HCT116 (cell line): ENCODE results near the gene RPL39L. TPM values are rescaled to one million over a fixed set of nuclear protein-coding genes. Genes with fewer than 3 reads are reported as not detected.

Source experiments
- ATAC-seq: fragments of 200-7000 bp; cut with Tn5 transposase; 2 replicates; pipeline ENCODE4 v1.9.1; 2020; ENCODE audit warnings: mild to moderate bottlenecking, moderate library complexity
- BruUV-seq: library from RNA; stranded (reverse); fragments of 400-500 nt; replicated peaks from 2 replicates; lab custom pipeline; 2021; lab: Mats Ljungman, UMichigan
- CTCF ChIA-PET: fragments of 300-600 bp; sonication (Branson Sonifier 250); formaldehyde crosslinking; loops from one replicate; lab custom pipeline; 2021; ENCODE audit warnings: antibody characterized with exemption; lab: Charles Lee
- POLR2A ChIA-PET: fragments of 300-600, 350-600 bp; sonication (Branson Sonifier 250); formaldehyde crosslinking; loops from one replicate; lab custom pipeline; 2021; ENCODE audit warnings: antibody characterized with exemption; lab: Charles Lee
- RAD21 ChIA-PET, 2 experiments: fragments of 300-600 bp; sonication (Branson Sonifier 250); formaldehyde crosslinking; loops; one replicate each; lab custom pipeline; 2023; ENCODE audit warnings: low total read pairs in 2 of 2; ENCODE audit not compliant: uncharacterized antibody in 2 of 2, unreplicated experiment in 2 of 2, low non-redundant PET in 1 of 2; lab: Charles Lee
- DNase-seq: peaks from one replicate; pipeline ENCODE4 v3.0.0-alpha.2; 2010; ENCODE audit warnings: low read depth, low spot score
- H2AFZ ChIP-seq: fragments of 200-600 bp; shearing (Covaris generic), sonication (generic); 2 replicates; pipeline ENCODE4 v1.6.1; 2017; ENCODE audit warnings: low read depth, mixed run types, mixed read lengths, antibody characterized with exemption, low read length; ENCODE audit not compliant: poor library complexity, severe bottlenecking
- H3K27ac ChIP-seq: 2 replicates; pipeline ENCODE4 v1.5.1; 2012; ENCODE audit warnings: low read depth, low read length
- H3K27me3 ChIP-seq: fragments of 200-600 bp; sonication (generic); 2 replicates; pipeline ENCODE4 v1.6.1; 2016; ENCODE audit warnings: mixed run types, low read length, mixed read lengths; ENCODE audit not compliant: insufficient read depth
- H3K36me3 ChIP-seq, 2 experiments: fragments of 200-500 bp in 1 of 2; fragments of 200-600 bp in 1 of 2; sonication (Bioruptor generic) in 1 of 2; sonication (generic) in 1 of 2; 2 replicates each; pipeline versions ENCODE4 v1.5.1 to v1.6.1; 2014 to 2016; ENCODE audit warnings: low read length in 2 of 2, inconsistent platforms in 1 of 2, mixed read lengths in 1 of 2, mixed run types in 1 of 2; ENCODE audit not compliant: insufficient read depth in 2 of 2, control insufficient read depth in 1 of 2
- H3K4me1 ChIP-seq, 2 experiments: fragments of 200-600 bp in 1 of 2; sonication (generic) in 1 of 2; 2 replicates each; pipeline versions ENCODE4 v1.5.1 to v1.6.1; 2012 to 2017; ENCODE audit warnings: low read length in 2 of 2, inconsistent platforms in 1 of 2, mild to moderate bottlenecking in 1 of 2, mixed read lengths in 1 of 2, mixed run types in 1 of 2, moderate library complexity in 1 of 2; ENCODE audit not compliant: insufficient read depth in 2 of 2, control insufficient read depth in 1 of 2
- H3K4me2 ChIP-seq: fragments of 200-600 bp; sonication (generic); 2 replicates; pipeline ENCODE4 v1.6.1; 2017; ENCODE audit warnings: mixed run types, low read length, mixed read lengths
- H3K4me3 ChIP-seq, 2 experiments: fragments of 200-600 bp in 1 of 2; sonication (generic) in 1 of 2; replicated peaks in 1 of 2; 2 replicates each; pipeline ENCODE4 v1.5.1; 2011 to 2016; ENCODE audit warnings: low read length in 2 of 2, control low read depth in 1 of 2, low read depth in 1 of 2, mild to moderate bottlenecking in 1 of 2, mixed read lengths in 1 of 2, mixed run types in 1 of 2
- H3K79me2 ChIP-seq: fragments of 200-600 bp; sonication (generic); 2 replicates; pipeline ENCODE4 v1.6.1; 2017; ENCODE audit warnings: mild to moderate bottlenecking, mixed run types, low read length, moderate library complexity, mixed read lengths; ENCODE audit not compliant: insufficient read depth
- H3K9ac ChIP-seq: fragments of 200-600 bp; sonication (generic); 2 replicates; pipeline ENCODE4 v1.6.1; 2016; ENCODE audit warnings: low read length, mixed read lengths
- H3K9me2 ChIP-seq: fragments of 200-600 bp; sonication (generic), shearing (Covaris generic); 2 replicates; pipeline ENCODE4 v1.6.1; 2017; ENCODE audit warnings: mixed run types, mild to moderate bottlenecking, moderate library complexity; ENCODE audit not compliant: insufficient read depth
- H3K9me3 ChIP-seq, 2 experiments: fragments of 200-500 bp in 1 of 2; fragments of 200-600 bp in 1 of 2; sonication (Bioruptor generic) in 1 of 2; sonication (generic) in 1 of 2; 2 replicates each; pipeline ENCODE4 v1.6.1; 2014 to 2017; ENCODE audit warnings: low read length in 2 of 2, mixed read lengths in 2 of 2, inconsistent platforms in 1 of 2, low read depth in 1 of 2, mild to moderate bottlenecking in 1 of 2, mixed run types in 1 of 2, moderate library complexity in 1 of 2; ENCODE audit not compliant: control insufficient read depth in 1 of 2, insufficient read depth in 1 of 2
- H4K20me1 ChIP-seq: fragments of 200-600 bp; sonication (generic), shearing (Covaris generic); 2 replicates; pipeline ENCODE4 v1.6.1; 2017; ENCODE audit warnings: mixed run types, mild to moderate bottlenecking, moderate library complexity; ENCODE audit not compliant: insufficient read depth
- CBX3 ChIP-seq: IDR thresholded peaks from 2 replicates; pipeline ENCODE4 v1.6.1; 2012; ENCODE audit warnings: low read depth
- CEBPB ChIP-seq: IDR thresholded peaks from 2 replicates; pipeline ENCODE4 v1.6.1; 2012; ENCODE audit warnings: low read depth
- EGR1 ChIP-seq: IDR thresholded peaks from 2 replicates; pipeline ENCODE4 v1.6.1; 2012; ENCODE audit warnings: low read depth
- ELF1 ChIP-seq: IDR thresholded peaks from 2 replicates; pipeline ENCODE4 v1.6.1; 2012; ENCODE audit warnings: low read depth, borderline replicate concordance
- EZH2phosphoT487 ChIP-seq: fragments of 200-600 bp; IDR thresholded peaks from 2 replicates; pipeline ENCODE4 v1.6.1; 2018; ENCODE audit warnings: antibody characterized with exemption, borderline replicate concordance
- FOSL1 ChIP-seq: IDR thresholded peaks from 2 replicates; pipeline ENCODE4 v1.6.1; 2012; ENCODE audit warnings: low read depth
- POLR2A ChIP-seq: IDR thresholded peaks from 2 replicates; pipeline ENCODE4 v1.7.0; 2011; ENCODE audit warnings: borderline replicate concordance; ENCODE audit not compliant: insufficient read depth, insufficient read length; ENCODE audit errors: extremely low read depth
- POLR2AphosphoS5 ChIP-seq: IDR thresholded peaks from 2 replicates; pipeline ENCODE4 v1.6.1; 2011; ENCODE audit warnings: mild to moderate bottlenecking, low read depth, low read length, moderate library complexity
- RAD21 ChIP-seq: IDR thresholded peaks from 2 replicates; pipeline ENCODE4 v1.6.1; 2012; ENCODE audit warnings: low read depth, mild to moderate bottlenecking
- SP1 ChIP-seq: IDR thresholded peaks from 2 replicates; pipeline ENCODE4 v1.6.1; 2012; ENCODE audit warnings: low read depth
- SRF ChIP-seq: IDR thresholded peaks from 2 replicates; pipeline ENCODE4 v1.6.1; 2012; ENCODE audit warnings: low read depth
- TCF7L2 ChIP-seq: IDR thresholded peaks from 2 replicates; pipeline ENCODE4 v1.7.0; 2011; ENCODE audit warnings: borderline replicate concordance, inconsistent platforms; ENCODE audit not compliant: insufficient read depth, insufficient read length; ENCODE audit errors: extremely low read depth
- YY1 ChIP-seq: IDR thresholded peaks from 2 replicates; pipeline ENCODE4 v1.6.1; 2011; ENCODE audit warnings: low read length, low read depth, moderate library complexity, mild to moderate bottlenecking; ENCODE audit not compliant: insufficient replicate concordance; ENCODE audit errors: extremely low read depth
- ZFX ChIP-seq: fragments of 450-650 bp; IDR thresholded peaks from 2 replicates; pipeline ENCODE4 v1.6.1; 2017
- intact Hi-C: fragments of 100-400 bp; cut with micrococcal nuclease; formaldehyde crosslinking; loops from 2 replicates; pipeline ENCODE4 v1.10.0; 2022
- total RNA-seq: library from RNA; stranded (reverse); gene quantifications from one replicate; pipeline ENCODE4 v1.2.1, GENCODE V29; 2021; ENCODE audit not compliant: unreplicated experiment
- TF ChIP-seq, protein P1 (sequence below): IDR thresholded peaks from 2 replicates; pipeline ENCODE4 v1.6.1; 2011; ENCODE audit warnings: mild to moderate bottlenecking, low read length, moderate library complexity; ENCODE audit not compliant: insufficient replicate concordance; ENCODE audit errors: extremely low read depth
- TF ChIP-seq, protein P2 (sequence below), 3 experiments: fragments of 200-600 bp in 1 of 3; sonication (generic) in 1 of 3; IDR thresholded peaks in 2 of 3; conservative IDR thresholded peaks in 1 of 3; 2 replicates each; pipeline ENCODE4 v1.5.1; 2012 to 2017; ENCODE audit warnings: low read depth in 2 of 3, low read length in 2 of 3, antibody characterized with exemption in 1 of 3, borderline replicate concordance in 1 of 3, control low read depth in 1 of 3, mild to moderate bottlenecking in 1 of 3, mixed read lengths in 1 of 3, mixed run types in 1 of 3, moderate library complexity in 1 of 3; ENCODE audit not compliant: insufficient read depth in 1 of 3
- TF ChIP-seq, protein P3 (sequence below): IDR thresholded peaks from 2 replicates; pipeline ENCODE4 v1.6.1; 2012

RPL39L gene
- total RNA-seq, 1 experiment from 2014 or later, result not detected

- POLR2A ChIA-PET, result no interaction called here
- ATAC-seq, result no peak
Observed at GRCh38 chr3:187072102-187072501, 67.2 kb downstream of the RPL39L start.

More at GRCh38 chr3:187072102-187072501, 67.2 kb downstream of the RPL39L start:
- no peaks in the 10 kb centered on the region for H3K27me3 ChIP-seq
- H3K9me3 ChIP-seq, result no peaks in the 10 kb centered on the region
- no peaks in the 10 kb centered on the region for H3K36me3 ChIP-seq
- H3K9ac ChIP-seq, result no peak overlapping the region
- no peak overlapping the region for H2AFZ ChIP-seq
- no peak overlapping the region for H3K4me3 ChIP-seq
- intact Hi-C loops, result no loop called here
- H3K9me2 ChIP-seq, result no peaks in the 10 kb centered on the region
- TF ChIP-seq SP1, result no peak
- TF ChIP-seq, protein P1, sequence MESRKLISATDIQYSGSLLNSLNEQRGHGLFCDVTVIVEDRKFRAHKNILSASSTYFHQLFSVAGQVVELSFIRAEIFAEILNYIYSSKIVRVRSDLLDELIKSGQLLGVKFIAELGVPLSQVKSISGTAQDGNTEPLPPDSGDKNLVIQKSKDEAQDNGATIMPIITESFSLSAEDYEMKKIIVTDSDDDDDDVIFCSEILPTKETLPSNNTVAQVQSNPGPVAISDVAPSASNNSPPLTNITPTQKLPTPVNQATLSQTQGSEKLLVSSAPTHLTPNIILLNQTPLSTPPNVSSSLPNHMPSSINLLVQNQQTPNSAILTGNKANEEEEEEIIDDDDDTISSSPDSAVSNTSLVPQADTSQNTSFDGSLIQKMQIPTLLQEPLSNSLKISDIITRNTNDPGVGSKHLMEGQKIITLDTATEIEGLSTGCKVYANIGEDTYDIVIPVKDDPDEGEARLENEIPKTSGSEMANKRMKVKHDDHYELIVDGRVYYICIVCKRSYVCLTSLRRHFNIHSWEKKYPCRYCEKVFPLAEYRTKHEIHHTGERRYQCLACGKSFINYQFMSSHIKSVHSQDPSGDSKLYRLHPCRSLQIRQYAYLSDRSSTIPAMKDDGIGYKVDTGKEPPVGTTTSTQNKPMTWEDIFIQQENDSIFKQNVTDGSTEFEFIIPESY, result no peak
- no peak for TF ChIP-seq CBX3
- TF ChIP-seq, protein P2, sequence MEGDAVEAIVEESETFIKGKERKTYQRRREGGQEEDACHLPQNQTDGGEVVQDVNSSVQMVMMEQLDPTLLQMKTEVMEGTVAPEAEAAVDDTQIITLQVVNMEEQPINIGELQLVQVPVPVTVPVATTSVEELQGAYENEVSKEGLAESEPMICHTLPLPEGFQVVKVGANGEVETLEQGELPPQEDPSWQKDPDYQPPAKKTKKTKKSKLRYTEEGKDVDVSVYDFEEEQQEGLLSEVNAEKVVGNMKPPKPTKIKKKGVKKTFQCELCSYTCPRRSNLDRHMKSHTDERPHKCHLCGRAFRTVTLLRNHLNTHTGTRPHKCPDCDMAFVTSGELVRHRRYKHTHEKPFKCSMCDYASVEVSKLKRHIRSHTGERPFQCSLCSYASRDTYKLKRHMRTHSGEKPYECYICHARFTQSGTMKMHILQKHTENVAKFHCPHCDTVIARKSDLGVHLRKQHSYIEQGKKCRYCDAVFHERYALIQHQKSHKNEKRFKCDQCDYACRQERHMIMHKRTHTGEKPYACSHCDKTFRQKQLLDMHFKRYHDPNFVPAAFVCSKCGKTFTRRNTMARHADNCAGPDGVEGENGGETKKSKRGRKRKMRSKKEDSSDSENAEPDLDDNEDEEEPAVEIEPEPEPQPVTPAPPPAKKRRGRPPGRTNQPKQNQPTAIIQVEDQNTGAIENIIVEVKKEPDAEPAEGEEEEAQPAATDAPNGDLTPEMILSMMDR (IDR thresholded peaks at IDR 0.05 in 2 of 3, conservative IDR thresholded peaks at IDR 0.05 in 1 of 3; ENCODE audit: borderline replicate concordance in 1 of 3, insufficient read depth in 1 of 3, low read depth in 2 of 3, low read length in 2 of 3), result no peak
- no peak for TF ChIP-seq CEBPB
- TF ChIP-seq ELF1, result no peak
- no peak for TF ChIP-seq ZFX
- TF ChIP-seq POLR2AphosphoS5, result no peak
- TF ChIP-seq POLR2A, result no peak
- no peak for TF ChIP-seq TCF7L2
- no peak for TF ChIP-seq YY1
- no peak for TF ChIP-seq FOSL1
- TF ChIP-seq EGR1, result no peak
- TF ChIP-seq SRF, result no peak
- TF ChIP-seq, protein P3, sequence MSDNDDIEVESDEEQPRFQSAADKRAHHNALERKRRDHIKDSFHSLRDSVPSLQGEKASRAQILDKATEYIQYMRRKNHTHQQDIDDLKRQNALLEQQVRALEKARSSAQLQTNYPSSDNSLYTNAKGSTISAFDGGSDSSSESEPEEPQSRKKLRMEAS, result no peak
- no peak for TF ChIP-seq RAD21
- no peak for TF ChIP-seq EZH2phosphoT487
- H3K4me2 ChIP-seq, result no peak overlapping the region
- DNase-seq, result no peak
- BruUV-seq, result no TSS peak
- H4K20me1 ChIP-seq, result no peaks in the 10 kb centered on the region
- CTCF ChIA-PET, result no interaction called here
- no peaks in the 10 kb centered on the region for H3K79me2 ChIP-seq
- RAD21 ChIA-PET, result no interaction called here
- H3K4me1 ChIP-seq, result no peaks in the 10 kb centered on the region
- H3K27ac ChIP-seq, result no peak overlapping the region
